PC-9 (cell line): ENCODE data around the gene FUT6.
"Not testable (repeated sequence)": the region's sequence is repeated elsewhere in the genome, so short reads cannot be mapped to it uniquely, and the experiment has no call there.

Source experiments
- CTCF ChIP-seq: fragments of 200-600 bp; sonication (generic); conservative IDR thresholded peaks from 2 replicates; pipeline ENCODE4 v1.6.1; 2017; ENCODE audit warnings: mixed run types, antibody characterized with exemption, mild to moderate bottlenecking, moderate library complexity
- EZH2 ChIP-seq: fragments of 200-600 bp; sonication (generic); IDR thresholded peaks from 2 replicates; pipeline ENCODE4 v1.8.0; 2017; ENCODE audit warnings: antibody characterized with exemption, low read depth

GRCh38 chr19:5780916-5781315 lies 58.6 kb downstream of the FUT6 start:
- TF ChIP-seq CTCF, EZH2: not testable (repeated sequence)
